CD4-positive, alpha-beta T cell treated with Interleukin-21 for 1 hour (primary cell): ENCODE data around the gene TSC1.
A peak's percentile ranks its signal among the peaks of the same experiment; 100 is the strongest.

ENCODE experiments used
- DNase-seq: peaks from one replicate; pipeline ENCODE4 v3.0.0-alpha.2; 2020

TSC1 gene

DNA sequence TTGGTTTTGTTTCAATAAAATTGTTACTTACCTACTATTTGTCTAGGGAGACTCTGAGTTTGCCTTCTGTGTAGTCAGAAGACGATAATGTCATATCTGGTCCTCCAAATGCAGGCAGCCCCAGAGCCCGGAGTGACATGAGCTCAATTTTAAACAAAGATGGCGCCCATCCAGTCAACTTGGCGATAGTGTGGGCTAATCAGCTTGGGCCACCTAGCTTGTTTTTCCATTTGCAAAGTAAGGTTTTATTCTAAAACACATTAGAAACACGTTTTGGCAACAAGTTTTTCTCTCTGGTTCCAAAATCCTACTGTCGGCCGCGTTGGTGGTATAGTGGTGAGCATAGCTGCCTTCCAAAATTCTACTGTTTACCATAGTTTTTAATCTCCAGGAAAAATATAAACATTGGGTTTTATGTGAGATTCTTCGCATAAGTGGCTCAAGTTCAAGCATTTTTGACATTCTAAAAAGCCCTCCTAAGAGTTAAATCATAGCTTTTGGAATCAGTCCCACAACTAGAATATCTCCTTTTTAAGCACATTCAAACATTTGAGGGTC is 13.2 kb downstream of the TSC1 start:
- no peak for DNase-seq

DNA sequence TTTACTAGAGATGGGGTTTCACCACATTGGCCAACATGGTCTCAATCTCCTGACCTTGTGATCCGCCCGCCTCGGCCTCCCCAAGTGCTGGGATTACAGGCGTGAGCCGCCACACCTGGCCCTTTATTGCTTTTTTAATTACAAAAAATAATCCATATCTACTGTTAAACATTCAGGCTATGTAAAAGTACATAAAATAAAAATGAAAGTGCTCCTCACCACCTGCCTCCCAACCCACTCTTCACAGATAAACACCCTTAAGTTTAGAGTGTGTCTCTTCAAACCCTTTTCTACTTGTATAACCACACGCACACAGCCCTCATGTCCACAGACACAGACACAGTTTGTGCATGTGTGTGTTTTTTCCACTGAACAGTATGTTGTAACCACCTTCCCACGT is 16.7 kb downstream of the TSC1 start:
- DNase-seq = no peak

DNA sequence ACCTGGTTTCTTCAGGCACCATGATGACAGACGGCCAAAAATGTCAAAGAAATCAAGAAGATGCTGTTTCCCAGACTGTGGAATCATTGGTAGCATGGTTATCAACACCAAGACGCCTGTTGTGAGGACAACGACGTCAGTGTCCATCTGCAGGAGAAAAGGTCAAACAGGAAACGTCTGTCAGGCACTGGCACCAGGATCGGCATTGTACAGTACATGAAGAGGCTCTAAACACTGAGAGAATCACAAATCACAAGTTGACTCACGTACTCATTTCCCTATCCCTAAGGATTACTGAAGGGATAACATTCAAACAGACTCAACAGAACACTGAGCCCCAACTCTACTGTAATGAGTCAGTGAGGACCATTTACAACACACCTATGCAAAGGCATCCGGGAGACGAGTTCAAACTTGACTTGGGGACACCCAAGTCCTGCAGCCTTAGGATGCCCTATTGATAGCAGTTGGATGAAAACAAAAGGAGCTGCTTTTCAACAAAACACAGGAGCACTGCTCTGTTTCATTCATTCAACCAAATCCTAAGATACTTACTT is 21.0 kb downstream of the TSC1 start:
- DNase-seq = no peak

DNA sequence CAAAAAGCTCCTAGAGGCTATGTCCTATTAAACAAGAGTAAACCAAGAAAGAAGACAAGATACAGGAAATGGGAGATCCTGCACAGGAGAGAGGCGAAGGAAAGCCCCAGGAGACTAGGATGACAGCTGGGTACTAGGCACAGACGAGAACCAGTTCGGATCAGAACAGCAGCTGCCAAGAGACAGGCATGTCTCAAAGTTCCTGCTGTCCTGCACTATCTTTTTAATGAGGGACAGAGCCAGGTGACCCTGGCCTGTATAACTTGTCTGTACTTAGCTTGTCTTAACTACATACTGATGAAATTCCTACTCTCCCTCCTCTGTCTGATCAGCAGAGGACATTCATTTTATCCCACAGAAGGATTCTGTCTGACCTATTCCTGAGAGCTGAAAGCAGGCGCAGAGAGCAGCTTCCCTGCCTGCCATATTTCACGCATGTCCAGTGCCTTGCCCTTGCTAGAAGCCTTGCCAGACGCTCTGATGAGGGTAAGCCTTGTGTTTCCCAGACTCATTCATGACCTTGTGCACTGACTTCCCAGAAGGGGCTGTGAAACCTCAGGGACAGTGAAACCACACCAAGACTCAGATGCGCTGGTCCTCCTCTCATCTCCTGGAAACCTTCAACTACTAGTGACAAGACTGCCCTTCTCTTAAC is 24.7 kb downstream of the TSC1 start:
- no peak for DNase-seq

DNA sequence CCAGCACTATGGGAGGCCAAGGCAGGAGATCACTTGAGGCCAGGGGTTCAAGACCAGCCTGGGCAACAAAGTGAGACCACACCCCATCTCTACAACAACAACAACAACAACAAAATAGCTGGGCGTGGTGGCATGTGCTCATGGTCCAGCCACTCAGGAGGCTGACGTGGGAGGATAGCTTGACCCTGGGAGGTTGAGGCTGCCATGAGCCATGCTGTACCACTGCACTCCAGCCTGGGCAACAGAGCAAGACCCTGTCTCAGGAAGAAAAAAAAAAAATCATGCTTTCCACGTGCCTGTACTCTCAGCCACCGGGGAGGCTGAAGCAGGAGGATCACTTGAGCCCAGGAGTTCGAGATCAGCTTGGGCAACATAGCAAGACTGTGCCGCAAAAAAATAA is 29.5 kb downstream of the TSC1 start:
- no peak for DNase-seq

DNA sequence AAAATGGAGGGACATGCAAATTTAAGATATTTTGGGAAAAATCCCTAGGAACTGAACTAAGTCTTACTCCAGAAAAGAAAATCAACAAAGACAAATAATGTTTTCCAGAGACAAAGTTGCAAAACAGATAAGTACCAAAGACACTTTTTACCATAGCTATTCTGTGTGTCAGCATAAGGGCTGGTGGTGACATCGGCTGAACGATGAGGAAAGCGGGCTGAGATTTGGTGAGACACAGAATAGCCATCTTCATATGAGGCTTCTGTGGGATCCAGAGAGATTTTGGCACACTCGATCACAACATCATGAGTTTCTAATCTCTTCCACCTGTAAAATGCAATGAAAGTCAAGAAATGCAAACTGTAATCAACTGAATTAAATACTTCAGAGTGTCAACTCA is 32.3 kb downstream of the TSC1 start:
- no peak for DNase-seq

DNA sequence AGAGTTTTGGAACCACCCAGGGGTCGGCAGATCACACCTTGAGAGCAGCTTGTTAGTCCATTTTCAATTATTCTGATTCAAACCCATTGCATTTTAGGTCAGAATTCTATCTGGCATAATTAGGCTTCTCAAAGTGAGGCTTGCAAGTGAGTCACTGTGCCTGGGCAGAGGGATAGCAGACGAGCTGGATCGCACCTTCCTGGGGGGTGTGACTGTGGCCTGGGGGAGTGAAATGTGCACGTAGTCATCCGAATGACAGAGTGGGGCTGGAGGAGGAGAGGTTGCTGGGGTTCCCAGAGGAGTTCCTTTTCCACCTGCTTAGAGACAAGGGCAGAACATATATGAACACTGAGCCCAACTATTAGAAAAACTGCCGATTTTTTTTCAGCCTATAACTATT is 34.0 kb downstream of the TSC1 start:
- DNase-seq = no peak

DNA sequence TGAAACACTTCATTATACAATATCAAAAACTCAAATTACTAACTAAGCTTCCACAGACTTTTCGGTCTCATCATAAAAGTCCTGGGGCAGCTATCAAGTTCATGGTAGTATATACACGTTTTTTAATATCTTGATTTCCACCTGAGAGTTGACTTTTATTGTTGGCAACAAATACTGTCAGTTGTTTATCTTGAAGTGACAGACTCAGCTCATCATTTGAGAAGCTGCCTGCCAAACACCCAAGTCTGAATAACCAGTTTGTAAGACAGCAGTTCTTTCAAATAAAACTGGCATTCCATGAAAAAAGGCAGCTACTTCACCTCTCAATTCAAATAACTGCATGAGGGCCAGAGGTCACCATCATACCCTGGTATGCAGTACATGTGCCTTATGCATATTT is 35.1 kb downstream of the TSC1 start:
- no peak for DNase-seq

DNA sequence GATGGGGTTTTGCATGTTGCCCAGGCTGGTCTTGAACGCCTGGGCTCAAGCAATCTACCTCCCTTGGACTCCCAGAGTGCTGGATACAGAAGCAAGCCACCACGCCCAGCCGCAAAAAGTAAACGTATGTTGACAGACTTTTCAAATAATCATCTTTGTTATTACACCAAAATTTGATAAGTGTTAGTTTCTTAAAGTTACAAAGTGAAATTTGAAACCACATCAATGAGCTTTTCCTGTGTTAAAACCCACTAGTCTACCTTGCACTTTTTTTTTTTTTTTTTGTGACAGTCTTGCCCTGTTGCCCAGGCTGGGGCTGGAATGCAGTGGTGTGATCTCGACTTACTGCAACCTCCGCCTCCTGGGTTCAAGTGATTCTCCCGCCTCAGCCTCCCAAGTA is 35.8 kb downstream of the TSC1 start:
- DNase-seq = peak; percentile 57

DNA sequence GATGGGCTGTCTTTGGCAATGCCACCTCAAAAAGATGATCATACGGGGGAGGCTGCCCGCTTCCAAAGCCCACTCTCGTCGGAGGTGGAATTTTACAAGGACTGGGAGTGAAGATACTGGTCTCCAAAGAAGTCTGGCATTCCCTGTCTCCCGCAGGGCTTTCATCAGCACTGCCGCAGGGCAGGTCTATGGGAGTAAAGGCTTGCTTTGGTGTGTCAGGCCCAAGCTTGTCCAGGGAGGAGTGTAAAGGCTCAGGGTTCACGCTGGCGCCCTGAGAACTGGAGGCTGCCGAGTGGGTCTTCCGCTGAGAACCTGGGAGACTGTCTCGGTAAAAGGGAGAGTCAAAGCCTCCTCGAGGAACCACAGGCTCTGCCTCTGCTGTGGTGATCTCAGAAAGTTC is 38.7 kb downstream of the TSC1 start:
- no peak for DNase-seq

DNA sequence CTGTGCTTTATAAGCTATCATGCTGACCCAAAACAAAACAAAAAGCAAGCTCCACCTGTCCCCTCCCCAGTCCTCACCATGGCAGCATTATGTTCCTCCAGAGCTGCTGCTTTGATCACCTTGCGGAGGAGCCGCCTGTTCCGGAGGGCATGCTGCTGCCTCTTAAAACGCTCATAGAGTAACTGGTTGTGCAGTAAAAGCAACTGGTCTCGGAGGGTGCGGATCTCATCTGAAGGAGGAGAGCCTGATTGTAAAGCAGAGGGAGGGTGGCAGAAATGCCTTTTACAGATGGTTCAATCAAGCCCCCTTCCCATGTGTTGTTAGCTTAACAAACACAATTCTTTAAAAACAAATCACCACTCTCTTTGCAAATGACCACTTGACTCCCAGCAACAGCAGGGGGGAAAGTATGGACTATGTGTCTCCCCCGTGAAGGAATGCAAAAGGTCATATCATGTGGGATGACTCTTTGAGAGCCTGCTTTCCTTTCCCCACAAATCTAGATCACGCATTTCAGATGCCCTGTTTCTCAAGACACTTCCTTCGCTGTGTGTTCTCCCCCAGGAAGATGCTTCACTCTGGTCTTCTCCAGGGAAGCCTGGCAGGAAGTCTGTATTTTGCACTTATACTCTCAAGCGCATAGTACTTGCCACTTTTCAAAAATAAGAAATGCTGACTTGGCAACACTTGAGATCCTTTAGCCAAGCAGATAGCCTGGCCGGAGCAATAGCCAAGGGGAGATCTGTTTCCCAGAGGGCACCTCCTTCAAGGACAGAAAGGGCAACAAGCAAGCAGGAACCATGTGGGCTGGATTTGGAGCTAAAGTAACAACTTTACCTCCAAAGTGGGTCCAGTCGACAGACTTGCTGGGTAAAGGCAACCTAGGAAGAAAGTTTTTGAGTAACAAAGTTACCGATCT is 40.6 kb downstream of the TSC1 start:
- no peak for DNase-seq

DNA sequence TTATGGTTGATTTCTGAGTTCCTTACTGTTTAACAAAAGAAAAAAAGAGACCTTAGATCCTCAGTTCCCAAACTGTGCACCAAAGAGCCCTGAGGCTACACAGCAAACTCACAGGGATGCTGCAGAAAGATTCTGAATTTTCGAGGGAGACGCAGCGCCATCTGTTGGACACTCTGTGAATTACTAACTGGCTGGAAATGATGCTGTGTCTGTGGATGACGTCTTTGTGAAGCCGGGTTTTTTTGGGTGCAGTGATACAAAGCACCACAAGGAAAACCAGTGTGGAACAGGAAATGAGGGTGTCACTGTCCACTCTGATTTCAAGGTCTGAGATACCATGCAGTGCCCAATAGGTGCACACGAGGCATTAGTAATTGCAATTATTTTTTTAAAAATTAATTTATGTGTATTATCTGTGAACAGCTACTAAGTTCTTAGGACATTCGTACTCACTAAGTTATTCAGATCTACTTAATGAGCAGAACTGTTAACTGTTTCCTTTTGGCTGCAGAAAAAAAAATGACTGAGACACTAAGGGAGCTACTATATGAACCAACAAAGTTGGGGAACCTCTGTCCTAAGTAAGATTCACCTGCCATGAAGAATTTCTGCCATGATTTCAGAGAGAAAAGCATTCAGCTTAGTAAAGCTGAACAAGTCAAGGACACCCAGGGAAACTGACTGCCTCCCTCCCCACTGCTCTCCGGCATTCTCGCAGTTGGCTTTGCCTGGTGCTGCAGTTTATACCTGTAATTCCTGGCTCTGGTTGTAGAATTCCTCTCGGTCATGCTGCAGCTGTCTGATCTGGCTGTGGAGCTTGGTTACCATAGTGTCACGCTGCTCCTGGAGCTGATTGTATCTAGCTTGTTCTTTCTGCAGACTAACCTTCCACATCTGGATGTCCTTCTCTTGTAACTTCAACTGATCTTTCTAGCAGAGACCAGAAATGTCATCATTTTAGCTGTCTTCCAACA is 42.3 kb downstream of the TSC1 start:
- peak; percentile 88 for DNase-seq

DNA sequence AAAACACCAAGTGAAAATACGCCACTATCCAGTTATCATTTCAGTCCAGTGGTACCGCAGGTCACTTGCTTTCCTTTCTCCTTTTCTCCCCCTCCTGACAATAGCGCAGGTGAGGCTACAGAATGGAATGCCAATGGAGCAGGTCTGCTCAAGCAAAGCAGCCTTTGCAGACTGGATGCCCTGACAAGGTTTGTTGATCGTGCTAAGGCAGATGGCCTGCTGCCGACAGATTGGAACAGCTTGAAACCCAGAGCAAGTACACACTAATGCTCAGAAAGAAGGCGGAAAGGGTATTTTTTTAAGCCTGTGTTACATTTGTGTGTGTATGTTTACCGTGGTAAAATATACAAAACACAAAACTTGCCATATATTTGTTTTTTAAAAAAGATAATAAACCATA is 46.4 kb downstream of the TSC1 start:
- DNase-seq = no peak

DNA sequence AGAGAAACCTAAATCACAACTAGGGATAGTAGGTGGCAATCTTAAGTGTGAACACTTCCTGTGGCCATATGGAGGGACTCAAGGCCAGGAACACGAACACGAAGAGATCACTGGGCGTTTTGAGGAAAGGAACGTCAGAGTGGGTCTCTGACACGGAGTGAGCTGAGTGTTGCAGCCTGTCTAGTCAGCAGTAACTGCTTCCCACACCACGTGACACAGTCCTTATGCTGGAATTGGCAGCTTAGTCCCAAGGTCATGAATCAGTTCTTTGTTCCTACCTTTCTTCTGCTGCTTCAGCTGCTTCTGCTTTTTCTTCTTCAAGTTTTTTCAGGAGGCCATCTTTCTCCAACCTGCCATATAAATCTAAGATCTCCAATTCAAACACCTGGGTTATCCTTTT is 47.5 kb downstream of the TSC1 start:
- DNase-seq = no peak

DNA sequence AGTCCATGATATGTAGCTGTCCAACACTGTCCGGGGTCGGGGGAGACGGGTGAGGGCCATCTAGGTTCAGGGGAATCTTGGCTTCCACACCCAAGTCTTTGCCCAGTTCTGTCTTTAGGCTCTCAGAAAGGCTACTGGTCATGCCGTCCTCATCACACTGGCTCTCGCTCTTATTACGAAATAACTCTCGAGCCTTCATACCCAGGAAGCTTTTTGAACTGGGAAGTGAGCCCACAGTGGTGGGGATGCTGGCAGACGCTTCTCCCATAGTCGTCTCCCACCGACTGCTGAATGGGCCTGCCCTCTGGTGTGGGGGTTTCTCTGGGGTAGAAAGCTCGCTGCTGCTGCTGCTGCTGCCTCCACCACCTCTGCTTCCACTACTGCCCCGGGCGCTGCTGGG is 48.2 kb downstream of the TSC1 start:
- no peak for DNase-seq

DNA sequence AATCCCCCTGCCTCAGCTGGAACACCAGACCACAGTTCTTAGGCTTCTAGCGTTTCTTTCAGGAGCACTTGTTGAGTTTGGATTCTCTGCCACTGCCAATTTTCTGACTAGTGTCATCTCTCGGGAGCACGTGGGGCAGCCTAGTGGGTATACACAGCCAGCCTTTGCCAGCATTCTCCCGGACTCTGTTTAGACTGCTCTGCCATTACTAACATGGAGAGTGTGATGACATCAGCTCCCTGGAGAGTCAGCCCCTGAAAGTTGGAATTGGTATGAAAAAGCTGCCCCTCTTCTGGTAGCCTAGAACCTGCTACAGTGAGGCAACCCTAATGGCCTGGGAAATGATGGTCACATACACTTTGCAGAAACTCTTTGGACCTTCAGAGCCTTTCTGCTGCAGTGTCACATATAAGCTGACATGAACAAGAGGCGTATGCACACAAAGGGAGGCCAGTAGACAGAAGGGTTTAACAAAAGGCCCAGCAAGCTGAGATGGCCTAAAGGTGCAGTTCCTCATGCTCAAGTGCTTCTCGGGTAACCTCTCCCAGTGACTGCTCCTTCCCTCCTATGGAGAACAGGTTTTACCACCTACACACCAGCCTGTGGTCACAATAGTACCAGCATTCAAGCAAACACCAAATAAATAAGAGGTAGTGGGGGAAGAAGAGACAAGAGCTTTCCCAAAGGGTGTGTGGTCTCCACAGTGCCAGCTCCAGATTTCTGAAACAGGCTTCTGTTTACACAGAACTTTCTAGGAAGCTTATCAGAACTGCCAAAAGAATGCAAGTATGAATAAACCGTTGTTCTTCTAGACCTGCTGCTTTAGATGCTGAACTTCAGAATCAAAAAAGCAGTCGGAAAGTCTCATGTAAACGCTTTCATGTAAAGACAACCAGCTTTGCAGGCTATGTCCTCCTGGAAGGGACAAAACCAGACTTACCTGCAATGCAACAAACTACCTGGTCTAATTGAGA is 49.3 kb downstream of the TSC1 start:
- no peak for DNase-seq

DNA sequence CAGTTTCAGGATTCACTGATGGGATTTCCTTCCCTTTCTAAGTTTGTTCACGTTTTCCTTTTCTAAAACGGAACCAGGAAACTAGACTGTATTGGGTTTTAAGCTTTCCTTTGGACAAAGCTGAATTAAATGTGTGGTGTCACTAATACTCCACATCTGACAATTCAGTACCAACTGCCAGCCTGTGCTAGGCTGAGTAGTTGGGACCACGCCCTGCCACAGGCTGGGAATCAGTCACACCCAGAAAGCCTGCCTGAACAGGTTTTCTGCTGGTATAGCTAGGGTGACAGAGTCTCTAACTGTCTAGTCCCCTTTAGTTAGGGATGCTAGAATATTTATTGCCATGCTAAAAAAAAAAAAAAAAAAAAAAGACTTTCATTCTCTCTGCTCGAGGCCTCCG is 50.1 kb downstream of the TSC1 start:
- DNase-seq = no peak

DNA sequence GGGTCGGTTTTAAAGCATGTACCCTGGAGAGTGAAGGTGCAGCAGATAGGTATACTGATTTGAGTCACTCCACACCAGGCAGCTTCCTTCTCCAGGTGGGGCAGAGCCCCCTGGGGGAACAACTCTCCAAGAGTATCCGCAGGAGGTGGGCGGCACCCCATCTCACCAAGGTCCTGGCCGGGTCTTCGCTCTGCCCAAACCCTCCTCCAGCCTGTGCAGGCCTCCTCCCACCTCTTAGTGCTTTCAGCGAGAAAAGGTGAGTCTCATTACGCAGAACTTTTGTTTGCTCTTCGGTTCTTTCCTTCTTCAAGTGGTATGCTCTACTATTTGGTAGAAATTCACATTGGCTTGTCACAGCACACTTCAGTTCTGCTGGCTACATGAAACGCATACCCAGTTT is 52.0 kb downstream of the TSC1 start:
- DNase-seq = no peak

DNA sequence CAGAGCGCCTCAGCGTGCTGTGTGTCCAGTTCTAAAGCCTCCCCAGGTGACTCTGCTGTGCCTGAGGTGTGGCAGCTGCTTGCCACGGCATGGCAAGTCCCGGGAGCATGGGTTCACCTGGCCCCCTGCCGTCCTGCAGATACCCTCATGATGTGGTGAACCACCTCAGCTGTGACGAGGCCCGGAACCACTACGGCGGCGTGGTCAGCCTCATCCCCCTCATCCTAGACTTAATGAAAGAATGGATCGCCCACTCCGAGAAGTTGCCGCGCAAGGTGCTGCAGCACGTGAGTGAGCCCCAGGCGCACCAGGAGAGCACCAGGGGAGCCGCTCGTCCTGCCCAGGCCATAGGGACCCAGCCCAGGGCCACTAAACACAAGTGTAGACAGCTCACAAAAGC is 56.3 kb downstream of the TSC1 start:
- DNase-seq = no peak

DNA sequence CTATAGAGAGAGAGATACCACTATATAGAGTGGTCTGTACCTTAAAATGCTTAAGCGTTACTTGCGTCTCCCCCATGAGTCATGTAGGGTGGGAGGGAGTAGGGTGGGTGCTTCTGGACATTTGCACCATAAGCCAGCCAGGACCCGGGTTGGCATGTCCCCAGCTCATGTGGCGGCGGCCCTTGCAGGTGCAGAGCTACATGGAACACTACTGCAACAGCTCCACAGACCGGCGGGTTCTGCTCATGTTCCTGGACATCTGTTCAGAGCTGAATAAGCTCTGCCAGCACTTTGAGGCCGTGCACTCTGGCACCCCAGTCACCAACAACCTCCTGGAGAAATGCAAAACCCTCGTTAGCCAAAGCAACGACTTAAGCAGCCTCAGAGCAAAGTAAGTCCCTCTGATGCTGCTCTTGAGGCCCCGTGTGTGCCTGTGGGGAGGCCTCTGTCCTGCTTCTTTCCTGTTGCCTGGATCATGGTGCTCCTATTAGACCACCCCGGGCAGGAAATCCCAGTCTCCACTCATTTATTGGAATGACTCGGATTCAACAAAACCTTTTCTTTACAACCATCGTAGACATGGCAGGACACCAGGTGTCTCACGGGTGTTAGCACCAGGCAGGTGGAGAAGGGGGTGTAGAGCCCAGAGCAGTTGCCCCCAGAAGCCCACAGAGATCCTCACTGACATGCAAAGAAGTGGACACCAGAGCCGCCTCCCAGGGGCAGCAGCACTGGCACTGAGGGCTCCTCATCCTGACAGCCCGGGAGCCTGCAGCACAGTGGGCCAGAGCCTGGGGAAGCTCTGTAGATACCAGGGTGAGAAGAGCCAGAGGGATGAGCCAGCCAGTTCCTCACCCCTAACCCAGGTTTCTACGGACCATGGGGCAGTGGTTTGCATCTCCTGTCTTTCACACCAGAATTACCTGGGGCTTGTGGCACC is 57.0 kb downstream of the TSC1 start:
- no peak for DNase-seq
